Dendritic cell treated with granulocyte-macrophage colony-stimulating factor and Interleukin-4, amounts not matched to agents 40 ng/mL and 50 ng/mL, for 4 days (primary cell): ENCODE measurements around the gene FOXP1.
A peak's percentile ranks its signal among the peaks of the same experiment; 100 is the strongest.

Experiments
- H3K27ac Mint-ChIP-seq: one replicate; pipeline ENCODE4 v1.8.0; 2022; ENCODE audit warnings: mild to moderate bottlenecking, mixed read lengths
- H3K27me3 Mint-ChIP-seq: one replicate; pipeline ENCODE4 v1.8.0; 2022; ENCODE audit warnings: mild to moderate bottlenecking, mixed read lengths
- H3K36me3 Mint-ChIP-seq: one replicate; pipeline ENCODE4 v1.8.0; 2022; ENCODE audit warnings: low read depth, mixed read lengths
- H3K4me1 Mint-ChIP-seq: one replicate; pipeline ENCODE4 v1.8.0; 2022; ENCODE audit warnings: low read depth, mixed read lengths
- H3K4me3 Mint-ChIP-seq: one replicate; pipeline ENCODE4 v1.8.0; 2022; ENCODE audit warnings: mild to moderate bottlenecking, moderate library complexity, mixed read lengths
- H3K9me3 Mint-ChIP-seq: one replicate; pipeline ENCODE4 v1.8.0; 2022; ENCODE audit warnings: mixed read lengths
- intact Hi-C: fragments of 100-400 bp; cut with micrococcal nuclease; formaldehyde crosslinking; loops from one replicate; pipeline ENCODE4 v1.15.0; 2022

The FOXP1 gene

GRCh38 chr3:71045212-71045916 is 538.2 kb downstream of the FOXP1 start:
- peaks cover 20% of the 10 kb centered on the region for H3K4me1 Mint-ChIP-seq

DNA sequence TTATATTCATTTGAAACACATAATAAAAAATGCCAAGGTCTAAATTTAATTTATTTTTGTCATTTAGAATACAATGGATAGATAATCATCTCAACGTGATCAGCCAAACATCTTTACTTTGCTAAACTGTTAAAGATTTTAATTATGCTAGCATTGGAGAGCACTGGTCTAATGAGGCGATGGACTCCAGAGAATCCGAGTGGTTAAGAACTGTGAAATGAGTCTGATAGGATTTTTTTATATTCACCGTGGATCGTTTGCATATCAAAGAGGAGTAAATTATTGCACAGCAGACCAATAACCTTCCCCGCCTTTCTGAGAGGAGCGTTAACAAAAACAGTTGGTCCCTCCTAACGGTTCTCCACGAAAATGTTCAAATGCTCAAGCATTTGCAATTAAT is 540.8 kb downstream of the FOXP1 start:
- Mint-ChIP-seq H3K9me3 (no peaks in the 10 kb centered on the region), H3K36me3 (peaks cover 75% of the 10 kb centered on the region), H3K4me3 (no peak overlapping the region), H3K4me1 (peaks cover 5% of the 10 kb centered on the region), H3K27ac (no peak overlapping the region), H3K27me3 (no peaks in the 10 kb centered on the region)
- intact Hi-C loops = no loop called here

More at GRCh38 chr3:71045212-71045916, 538.2 kb downstream of the FOXP1 start:
- Mint-ChIP-seq H3K4me3 (no peak overlapping the region), H3K27me3 (no peaks in the 10 kb centered on the region), H3K9me3 (no peaks in the 10 kb centered on the region), H3K36me3 (peaks cover 67% of the 10 kb centered on the region), H3K27ac (peak overlapping the region; percentile 32)
- intact Hi-C loops = no loop called here

DNA sequence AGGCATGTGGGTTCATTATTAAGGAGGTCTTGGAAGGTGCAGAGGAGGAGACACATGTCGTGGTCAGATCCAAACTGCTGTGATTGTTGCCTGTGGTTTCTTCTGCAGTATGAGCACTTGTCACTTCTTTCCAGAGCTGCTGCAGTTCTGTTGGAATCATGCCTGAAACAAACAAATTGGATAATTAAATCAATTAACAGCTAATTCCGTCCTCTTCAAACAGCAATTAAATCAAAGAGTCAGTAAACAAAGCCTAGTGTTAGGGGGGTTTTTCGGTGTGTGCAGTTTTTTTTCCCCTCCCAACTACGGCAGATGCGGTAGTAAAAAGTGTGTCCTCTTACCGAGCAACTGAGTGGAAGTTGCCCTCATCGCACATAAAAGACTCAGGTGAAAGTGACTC is 542.2 kb downstream of the FOXP1 start:
- no peak overlapping the region for H3K27ac Mint-ChIP-seq
- no peaks in the 10 kb centered on the region for H3K9me3 Mint-ChIP-seq
- H3K4me1 Mint-ChIP-seq = peaks cover 7% of the 10 kb centered on the region
- H3K36me3 Mint-ChIP-seq = peaks cover 69% of the 10 kb centered on the region
- H3K27me3 Mint-ChIP-seq = no peaks in the 10 kb centered on the region
- H3K4me3 Mint-ChIP-seq = no peak overlapping the region
- intact Hi-C loops = no loop called here

DNA sequence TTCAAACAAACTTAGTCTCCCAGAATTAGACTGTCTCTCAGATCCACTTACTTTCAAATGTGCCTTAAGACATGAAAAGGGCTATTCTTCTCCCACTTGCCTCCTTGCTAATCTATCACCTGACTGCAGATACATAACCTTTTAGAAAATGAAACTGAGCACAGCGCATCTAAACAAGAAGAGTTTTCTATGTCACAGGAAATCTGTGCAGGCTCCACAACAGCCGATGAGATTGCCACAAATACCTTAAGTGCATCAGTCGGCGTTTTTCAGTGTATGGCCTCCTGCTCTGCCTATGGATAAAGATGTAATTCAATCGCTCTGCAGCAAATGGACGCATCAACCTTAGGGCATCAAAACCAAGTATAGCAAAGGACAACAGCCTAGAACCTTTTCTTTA is 544.2 kb downstream of the FOXP1 start:
- Mint-ChIP-seq H3K4me1 (peaks cover 21% of the 10 kb centered on the region), H3K27ac (no peak overlapping the region), H3K36me3 (peaks cover 61% of the 10 kb centered on the region), H3K27me3 (no peaks in the 10 kb centered on the region), H3K9me3 (no peaks in the 10 kb centered on the region), H3K4me3 (no peak overlapping the region)
- intact Hi-C loops = no loop called here

- no peaks in the 10 kb centered on the region for H3K9me3 Mint-ChIP-seq
- no peaks in the 10 kb centered on the region for H3K27me3 Mint-ChIP-seq
- no peak overlapping the region for H3K4me3 Mint-ChIP-seq
- H3K36me3 Mint-ChIP-seq = peaks cover 72% of the 10 kb centered on the region
- peaks cover 21% of the 10 kb centered on the region for H3K4me1 Mint-ChIP-seq
- intact Hi-C loops = no loop called here
- no peak overlapping the region for H3K27ac Mint-ChIP-seq
These were observed 545.8 kb downstream of the FOXP1 start for GRCh38 chr3:71037775-71038174.

GRCh38 chr3:71035886-71036285 is 547.6 kb downstream of the FOXP1 start:
- intact Hi-C loops = no loop called here
- peaks cover 69% of the 10 kb centered on the region for H3K36me3 Mint-ChIP-seq
- H3K9me3 Mint-ChIP-seq = no peaks in the 10 kb centered on the region
- H3K27ac Mint-ChIP-seq = peak overlapping the region; percentile 75
- H3K4me1 Mint-ChIP-seq = peaks cover 34% of the 10 kb centered on the region
- no peak overlapping the region for H3K4me3 Mint-ChIP-seq
- H3K27me3 Mint-ChIP-seq = no peaks in the 10 kb centered on the region

- no peaks in the 10 kb centered on the region for H3K9me3 Mint-ChIP-seq
- intact Hi-C loops = no loop called here
- H3K4me3 Mint-ChIP-seq = no peak overlapping the region
- H3K36me3 Mint-ChIP-seq = peaks cover 67% of the 10 kb centered on the region
- peak overlapping the region; percentile 75 for H3K27ac Mint-ChIP-seq
- peaks cover 40% of the 10 kb centered on the region for H3K4me1 Mint-ChIP-seq
- H3K27me3 Mint-ChIP-seq = no peaks in the 10 kb centered on the region
These were observed 548.2 kb downstream of the FOXP1 start for GRCh38 chr3:71035314-71035713.

DNA sequence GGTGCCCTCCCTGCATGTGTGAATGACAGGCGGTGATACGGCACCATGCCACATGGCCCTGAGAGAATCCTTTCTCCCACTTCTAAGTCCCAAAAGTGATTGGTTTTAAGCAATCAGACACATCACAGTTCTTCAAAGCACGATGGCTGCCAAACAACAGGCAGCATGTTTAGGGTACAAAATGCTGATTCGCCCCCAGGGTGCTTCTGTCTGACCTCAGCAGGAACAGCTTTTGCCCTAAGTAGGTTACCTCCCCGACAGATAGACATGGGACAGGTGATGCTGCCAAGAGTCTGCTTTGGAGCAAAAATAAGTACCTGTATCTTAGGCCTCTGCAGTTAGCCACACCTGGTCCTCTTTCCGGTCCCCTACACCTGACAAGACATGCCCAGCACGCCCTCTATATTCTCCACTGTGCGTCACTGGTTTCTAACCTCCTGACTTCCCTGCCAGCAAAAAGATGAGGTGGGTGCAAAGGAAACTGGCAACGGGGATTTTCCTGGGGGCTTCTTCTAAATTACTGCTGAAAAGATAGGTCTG is 549.8 kb downstream of the FOXP1 start:
- Mint-ChIP-seq H3K4me3 (no peak overlapping the region), H3K9me3 (no peaks in the 10 kb centered on the region), H3K4me1 (peaks cover 43% of the 10 kb centered on the region), H3K27me3 (no peaks in the 10 kb centered on the region), H3K27ac (peak overlapping the region; percentile 39), H3K36me3 (peaks cover 55% of the 10 kb centered on the region)
- intact Hi-C loops = no loop called here

- Mint-ChIP-seq H3K27ac (peak overlapping the region; percentile 65), H3K4me3 (no peak overlapping the region), H3K9me3 (no peaks in the 10 kb centered on the region), H3K36me3 (peaks cover 40% of the 10 kb centered on the region), H3K27me3 (no peaks in the 10 kb centered on the region), H3K4me1 (peaks cover 52% of the 10 kb centered on the region)
- intact Hi-C loops = no loop called here
These were observed 551.5 kb downstream of the FOXP1 start for GRCh38 chr3:71031914-71032521.

DNA sequence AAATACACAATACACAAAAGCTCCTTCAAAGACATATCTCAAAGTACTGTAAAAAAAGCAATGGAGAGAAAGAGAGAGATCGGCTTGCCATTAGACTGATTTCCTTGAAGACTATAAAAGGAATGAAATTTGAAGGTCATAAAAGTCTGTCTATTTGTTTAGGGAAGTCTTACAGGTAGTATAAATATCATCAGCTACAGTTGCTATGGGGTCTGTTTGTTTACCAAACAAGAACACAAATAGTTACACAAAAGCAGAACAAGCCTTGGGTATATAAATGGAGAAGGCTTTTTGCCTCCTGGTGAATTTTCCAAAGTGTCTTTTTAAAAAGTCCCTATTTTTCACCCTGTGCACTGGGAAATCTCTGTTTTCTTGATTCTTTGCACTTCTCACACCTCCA is 552.3 kb downstream of the FOXP1 start:
- Mint-ChIP-seq H3K27me3 (no peaks in the 10 kb centered on the region), H3K9me3 (no peaks in the 10 kb centered on the region), H3K36me3 (peaks cover 40% of the 10 kb centered on the region), H3K4me3 (no peak overlapping the region), H3K4me1 (peaks cover 56% of the 10 kb centered on the region), H3K27ac (peak overlapping the region; percentile 65)
- intact Hi-C loops = no loop called here

DNA sequence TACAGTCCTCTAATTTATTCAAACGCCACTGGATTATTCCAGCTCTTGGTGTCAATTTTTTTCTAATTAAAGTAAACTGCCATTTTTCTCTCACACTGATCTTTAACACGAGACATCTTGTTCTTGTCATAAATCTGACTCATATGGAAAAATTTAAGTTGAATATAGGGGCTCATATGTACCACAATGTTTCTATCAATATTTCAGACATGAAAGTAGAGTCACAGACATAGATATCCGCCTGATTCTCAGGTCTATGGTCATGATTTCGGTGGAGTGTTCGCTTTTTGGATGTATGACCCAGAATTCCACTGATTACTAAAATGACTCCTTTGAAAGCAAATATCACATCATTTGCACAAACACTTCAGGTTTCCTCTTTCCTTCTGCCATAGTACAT is 552.8 kb downstream of the FOXP1 start:
- Mint-ChIP-seq H3K36me3 (peaks cover 40% of the 10 kb centered on the region), H3K27me3 (no peaks in the 10 kb centered on the region), H3K4me1 (peaks cover 51% of the 10 kb centered on the region), H3K27ac (peak overlapping the region; percentile 65), H3K4me3 (no peak overlapping the region), H3K9me3 (no peaks in the 10 kb centered on the region)
- intact Hi-C loops = no loop called here

- Mint-ChIP-seq H3K36me3 (peaks cover 38% of the 10 kb centered on the region), H3K27ac (no peak overlapping the region), H3K4me3 (no peak overlapping the region), H3K9me3 (no peaks in the 10 kb centered on the region), H3K4me1 (peaks cover 42% of the 10 kb centered on the region), H3K27me3 (no peaks in the 10 kb centered on the region)
- intact Hi-C loops = no loop called here
These were observed 553.8 kb downstream of the FOXP1 start for GRCh38 chr3:71029770-71030169.

DNA sequence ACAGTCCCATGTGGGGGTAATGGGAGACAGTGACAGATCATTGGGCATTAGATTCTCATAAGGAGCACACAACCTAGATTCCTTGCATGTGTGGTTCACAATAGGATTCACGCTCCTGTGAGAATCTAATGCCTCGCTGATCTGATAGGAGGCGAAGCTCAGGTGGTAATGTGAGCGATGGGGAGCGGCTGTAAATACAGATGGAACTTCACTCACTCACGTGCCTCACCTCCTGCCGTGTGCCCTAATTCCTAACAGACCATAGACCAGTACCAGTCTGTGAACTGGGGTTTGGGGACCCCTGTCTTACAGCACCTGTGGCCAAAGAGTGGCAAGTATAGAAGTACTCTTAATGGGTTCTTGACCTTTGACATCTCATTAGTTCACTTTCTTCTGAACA is 554.7 kb downstream of the FOXP1 start:
- Mint-ChIP-seq H3K27ac (no peak overlapping the region), H3K36me3 (peaks cover 38% of the 10 kb centered on the region), H3K27me3 (no peaks in the 10 kb centered on the region), H3K9me3 (no peaks in the 10 kb centered on the region), H3K4me1 (peaks cover 39% of the 10 kb centered on the region), H3K4me3 (no peak overlapping the region)
- intact Hi-C loops = no loop called here

GRCh38 chr3:71028184-71028583 is 555.3 kb downstream of the FOXP1 start:
- peaks cover 38% of the 10 kb centered on the region for H3K36me3 Mint-ChIP-seq
- intact Hi-C loops = no loop called here
- H3K27ac Mint-ChIP-seq = peak overlapping the region; percentile 59
- no peak overlapping the region for H3K4me3 Mint-ChIP-seq
- H3K4me1 Mint-ChIP-seq = peaks cover 39% of the 10 kb centered on the region
- no peaks in the 10 kb centered on the region for H3K27me3 Mint-ChIP-seq
- H3K9me3 Mint-ChIP-seq = no peaks in the 10 kb centered on the region
